Liver (tissue), 9 donors: ENCODE results near the gene BTNL2. TPM values are rescaled to one million over a fixed set of nuclear protein-coding genes. Genes with fewer than 3 reads are reported as not detected.

Experiments used
- DNase-seq: peaks from one replicate; pipeline ENCODE4 v3.0.0-alpha.2; 2017; ENCODE audit warnings: low spot score
- H3K27ac ChIP-seq, 2 donors: one replicate each; pipeline ENCODE4 v1.7.0; 2013; ENCODE audit warnings: inconsistent platforms in 2 of 2, low read length in 2 of 2, control low read depth in 1 of 2, low read depth in 1 of 2, mild to moderate bottlenecking in 1 of 2
- H3K27me3 ChIP-seq, 4 donors: one replicate each; pipeline versions ENCODE4 v1.6.1 to v1.7.0; 2013; ENCODE audit warnings: low read length in 3 of 4, inconsistent platforms in 1 of 4, mild to moderate bottlenecking in 1 of 4, moderate library complexity in 1 of 4; ENCODE audit not compliant: control insufficient read depth in 4 of 4, insufficient read depth in 4 of 4
- H3K36me3 ChIP-seq, 4 donors: one replicate each; pipeline versions ENCODE4 v1.6.1 to v1.7.0; 2013; ENCODE audit warnings: low read length in 3 of 4, mild to moderate bottlenecking in 3 of 4, low read depth in 1 of 4, moderate library complexity in 1 of 4; ENCODE audit not compliant: control insufficient read depth in 4 of 4, insufficient read depth in 3 of 4
- H3K4me1 ChIP-seq, 4 donors: one replicate each; pipeline versions ENCODE4 v1.6.1 to v1.7.0; 2013; ENCODE audit warnings: low read length in 3 of 4, mild to moderate bottlenecking in 3 of 4, moderate library complexity in 1 of 4; ENCODE audit not compliant: control insufficient read depth in 4 of 4, insufficient read depth in 4 of 4
- H3K4me3 ChIP-seq, 3 donors: one replicate each; pipeline versions ENCODE4 v1.6.1 to v1.7.0; 2013; ENCODE audit warnings: low read length in 3 of 3, control low read depth in 1 of 3, low read depth in 1 of 3, mild to moderate bottlenecking in 1 of 3
- H3K9ac ChIP-seq, 2 donors: one replicate each; pipeline ENCODE4 v1.7.0; 2013; ENCODE audit warnings: low read length in 2 of 2, mild to moderate bottlenecking in 2 of 2, moderate library complexity in 2 of 2, control low read depth in 1 of 2, low read depth in 1 of 2
- H3K9me3 ChIP-seq, 4 donors: one replicate each; pipeline versions ENCODE4 v1.6.1 to v1.7.0; 2013; ENCODE audit warnings: low read length in 3 of 4; ENCODE audit not compliant: control insufficient read depth in 4 of 4
- ATF3 ChIP-seq: IDR thresholded peaks from 2 replicates; pipeline ENCODE4 v1.6.1; 2016; ENCODE audit warnings: antibody characterized with exemption
- CTCF ChIP-seq: fragments of 150-350 bp; IDR thresholded peaks from 2 replicates; pipeline ENCODE4 v1.5.1; 2017; ENCODE audit warnings: improper control_type of control experiment, low read depth, low read length; ENCODE audit not compliant: missing input control
- EGR1 ChIP-seq, 2 donors: IDR thresholded peaks; 2 replicates each; pipeline ENCODE4 v1.6.1; 2016 to 2018; ENCODE audit warnings: antibody characterized with exemption in 2 of 2, low read depth in 2 of 2
- FOXA1 ChIP-seq: IDR thresholded peaks from 2 replicates; pipeline ENCODE4 v1.6.1; 2016; ENCODE audit warnings: antibody characterized with exemption
- GABPA ChIP-seq, 2 donors: IDR thresholded peaks in 1 of 2; conservative IDR thresholded peaks in 1 of 2; 2 replicates each; pipeline ENCODE4 v1.6.1; 2016; ENCODE audit warnings: antibody characterized with exemption in 2 of 2, mild to moderate bottlenecking in 1 of 2, moderate library complexity in 1 of 2
- HNF4A ChIP-seq, 2 donors: conservative IDR thresholded peaks; 2 replicates each; pipeline ENCODE4 v1.6.1; 2016; ENCODE audit warnings: antibody characterized with exemption in 2 of 2, mild to moderate bottlenecking in 2 of 2
- HNF4G ChIP-seq: IDR thresholded peaks from 2 replicates; pipeline ENCODE4 v1.6.1; 2016; ENCODE audit warnings: antibody characterized with exemption
- JUND ChIP-seq, 2 donors: IDR thresholded peaks; 2 replicates each; pipeline ENCODE4 v1.6.1; 2016; ENCODE audit warnings: antibody characterized with exemption in 2 of 2
- MAX ChIP-seq: IDR thresholded peaks from 2 replicates; pipeline ENCODE4 v1.6.1; 2016; ENCODE audit warnings: antibody characterized with exemption
- NR2F2 ChIP-seq: IDR thresholded peaks from 2 replicates; pipeline ENCODE4 v1.6.1; 2016; ENCODE audit warnings: antibody characterized with exemption
- RAD21 ChIP-seq, 2 donors: IDR thresholded peaks; 2 replicates each; pipeline ENCODE4 v1.6.1; 2016; ENCODE audit warnings: antibody characterized with exemption in 2 of 2, mild to moderate bottlenecking in 2 of 2
- RXRA ChIP-seq, 2 donors: IDR thresholded peaks; 2 replicates each; pipeline ENCODE4 v1.6.1; 2017 to 2018; ENCODE audit warnings: antibody characterized with exemption in 2 of 2, mild to moderate bottlenecking in 1 of 2
- SP1 ChIP-seq: IDR thresholded peaks from 2 replicates; pipeline ENCODE4 v1.6.1; 2018; ENCODE audit warnings: antibody characterized with exemption, mild to moderate bottlenecking
- TAF1 ChIP-seq: conservative IDR thresholded peaks from 2 replicates; pipeline ENCODE4 v1.6.1; 2016; ENCODE audit warnings: antibody characterized with exemption, mild to moderate bottlenecking
- YY1 ChIP-seq: IDR thresholded peaks from 2 replicates; pipeline ENCODE4 v1.6.1; 2016; ENCODE audit warnings: antibody characterized with exemption, mild to moderate bottlenecking
- ZBTB33 ChIP-seq: IDR thresholded peaks from 2 replicates; pipeline ENCODE4 v1.6.1; 2016; ENCODE audit warnings: antibody characterized with exemption
- WGBS: extraction: QIAGEN DNeasy Blood & Tissue Kit; methylation state at CpG from one replicate; pipeline ENCODE4 v1.1.7; 2013; 5-methylcytosine and 5-hydroxymethylcytosine counted together
- polyA plus RNA-seq, 2 donors: library from polyadenylated mRNA; stranded (reverse) in 1 of 2; unstranded in 1 of 2; fragments of 200-250 nt in 1 of 2; fragments of >200 nt in 1 of 2; fragmentation: Nextera tagmentation in 1 of 2; extraction: Ambion mirVana in 1 of 2; gene quantifications; one replicate each; pipeline versions ENCODE4 v1.2.1 to v1.2.3, GENCODE V29; 2013 to 2015
- total RNA-seq, 2 donors: library from RNA; depleted of rRNA; stranded (reverse); fragments of >200 nt; gene quantifications; one replicate each; pipeline ENCODE4 v1.2.3, GENCODE V29; 2014
- donor health status: healthy.
- donor health status: healthy.
- donor health status: healthy.
- donor health status: healthy.
- donor health status: healthy.

BTNL2 gene
- total and polyA plus RNA-seq, 4 donors = not detected

GRCh38 chr6:32426338-32426737 lies 19.4 kb upstream of the BTNL2 start:
- H3K9ac ChIP-seq = no peak overlapping the region
- 38% methylated on average over 4 of the region's 4 CpGs for WGBS
- no peaks in the 10 kb centered on the region for H3K9me3 ChIP-seq
- peaks cover 0 to 2% (median under 1%) of the 10 kb centered on the region in 4 donors for H3K27me3 ChIP-seq
- no peak overlapping the region for H3K27ac ChIP-seq
- H3K4me1 ChIP-seq = peaks cover 5 to 12% (median 8%) of the 10 kb centered on the region in 4 donors
- TF ChIP-seq RAD21 (IDR thresholded peaks at IDR 0.05) = no peak
- TF ChIP-seq EGR1 (IDR thresholded peaks at IDR 0.05; ENCODE audit: low read depth in 2 of 2) = no peak
- no peak for TF ChIP-seq TAF1
- no peak for TF ChIP-seq MAX
- no peak for TF ChIP-seq CTCF
- no peak for TF ChIP-seq RXRA (IDR thresholded peaks at IDR 0.05)
- TF ChIP-seq JUND (IDR thresholded peaks at IDR 0.05) = no peak
- no peak for TF ChIP-seq HNF4G
- peak in 1 of 2 donors; percentile 63 for TF ChIP-seq HNF4A (conservative IDR thresholded peaks at IDR 0.05)
- peak; percentile 51 for TF ChIP-seq SP1
- TF ChIP-seq ATF3 = no peak
- no peak for TF ChIP-seq YY1
- no peak for TF ChIP-seq GABPA (IDR thresholded peaks at IDR 0.05 in 1 of 2, conservative IDR thresholded peaks at IDR 0.05 in 1 of 2)
- TF ChIP-seq NR2F2 = no peak
- DNase-seq = no peak
- H3K36me3 ChIP-seq = no peaks in the 10 kb centered on the region
- H3K4me3 ChIP-seq = no peak overlapping the region

- TF ChIP-seq ATF3 (no peak), EGR1 (IDR thresholded peaks at IDR 0.05; ENCODE audit: low read depth in 2 of 2) (no peak), ZBTB33 (no peak), RAD21 (IDR thresholded peaks at IDR 0.05) (no peak), TAF1 (no peak), FOXA1 (no peak), YY1 (no peak), SP1 (no peak), RXRA (IDR thresholded peaks at IDR 0.05) (no peak), GABPA (IDR thresholded peaks at IDR 0.05 in 1 of 2, conservative IDR thresholded peaks at IDR 0.05 in 1 of 2) (no peak), CTCF (no peak), JUND (IDR thresholded peaks at IDR 0.05) (no peak), MAX (no peak)
- H3K4me1 ChIP-seq = peaks cover 5 to 12% (median 8%) of the 10 kb centered on the region in 4 donors
- H3K9ac ChIP-seq = no peak overlapping the region
- H3K9me3 ChIP-seq = no peaks in the 10 kb centered on the region
- H3K27me3 ChIP-seq = peaks cover 0 to 6% (median 0%) of the 10 kb centered on the region in 4 donors
- no peak for DNase-seq
- no peaks in the 10 kb centered on the region for H3K36me3 ChIP-seq
- no peak overlapping the region for H3K27ac ChIP-seq
- WGBS = 98% methylated on average over 3 of the region's 3 CpGs
- no peak overlapping the region for H3K4me3 ChIP-seq
These were observed 17.8 kb upstream of the BTNL2 start for GRCh38 chr6:32424589-32425300.
